ENCODE results near the gene DCAF8. TPM values are rescaled to one million over a fixed set of nuclear protein-coding genes. Genes with fewer than 3 reads are reported as not detected.

Gene DCAF8
- total RNA-seq, 1 experiment from 2014 or later: 98.1 TPM

DNA sequence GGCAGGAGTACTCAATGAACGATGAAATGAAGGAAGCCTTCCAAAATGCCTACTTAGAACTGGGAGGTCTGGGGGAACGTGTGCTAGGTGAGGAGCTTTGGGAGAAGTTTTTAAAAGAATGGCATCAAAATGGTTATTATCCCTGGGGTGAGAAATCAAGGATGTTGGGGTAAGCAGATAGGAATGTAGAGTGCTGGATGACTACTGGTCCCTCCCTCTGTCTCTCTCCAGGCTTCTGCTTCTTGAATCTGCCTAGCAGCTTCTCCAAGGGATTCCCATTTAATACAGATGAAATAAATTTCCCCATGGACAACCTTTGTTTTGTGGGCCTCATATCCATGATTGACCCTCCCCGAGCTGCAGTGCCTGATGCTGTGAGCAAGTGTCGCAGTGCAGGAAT lies 91.0 kb downstream of the DCAF8 start:
- CTCF ChIA-PET: no interaction called here
- RAD21 ChIA-PET (ENCODE audit: low non-redundant PET in 1 of 2, low total read pairs in 2 of 2, uncharacterized antibody in 2 of 2, unreplicated experiment in 2 of 2): no interaction called here
- TF ChIP-seq SRF (IDR thresholded peaks at IDR 0.05; ENCODE audit: low read depth) (no peak), CBX3 (IDR thresholded peaks at IDR 0.05; ENCODE audit: low read depth) (no peak), YY1 (IDR thresholded peaks at IDR 0.05; ENCODE audit: extremely low read depth, insufficient replicate concordance, low read depth, low read length) (no peak), ELF1 (IDR thresholded peaks at IDR 0.05; ENCODE audit: borderline replicate concordance, low read depth) (no peak), SP1 (IDR thresholded peaks at IDR 0.05; ENCODE audit: low read depth) (no peak), EZH2phosphoT487 (IDR thresholded peaks at IDR 0.05; ENCODE audit: borderline replicate concordance) (no peak), POLR2A (IDR thresholded peaks at IDR 0.05; ENCODE audit: borderline replicate concordance, extremely low read depth, insufficient read depth, insufficient read length) (no peak), FOSL1 (IDR thresholded peaks at IDR 0.05; ENCODE audit: low read depth) (no peak), POLR2AphosphoS5 (IDR thresholded peaks at IDR 0.05; ENCODE audit: low read depth, low read length) (no peak), RAD21 (IDR thresholded peaks at IDR 0.05; ENCODE audit: low read depth) (no peak), ZFX (IDR thresholded peaks at IDR 0.05) (no peak), ZNF274 (IDR thresholded peaks at IDR 0.05; ENCODE audit: low read depth, low read length) (no peak), SIN3A (IDR thresholded peaks at IDR 0.05; ENCODE audit: low read depth) (no peak), JUND (IDR thresholded peaks at IDR 0.05) (no peak), EGR1 (IDR thresholded peaks at IDR 0.05; ENCODE audit: low read depth) (no peak)
- TF ChIP-seq, protein P1, sequence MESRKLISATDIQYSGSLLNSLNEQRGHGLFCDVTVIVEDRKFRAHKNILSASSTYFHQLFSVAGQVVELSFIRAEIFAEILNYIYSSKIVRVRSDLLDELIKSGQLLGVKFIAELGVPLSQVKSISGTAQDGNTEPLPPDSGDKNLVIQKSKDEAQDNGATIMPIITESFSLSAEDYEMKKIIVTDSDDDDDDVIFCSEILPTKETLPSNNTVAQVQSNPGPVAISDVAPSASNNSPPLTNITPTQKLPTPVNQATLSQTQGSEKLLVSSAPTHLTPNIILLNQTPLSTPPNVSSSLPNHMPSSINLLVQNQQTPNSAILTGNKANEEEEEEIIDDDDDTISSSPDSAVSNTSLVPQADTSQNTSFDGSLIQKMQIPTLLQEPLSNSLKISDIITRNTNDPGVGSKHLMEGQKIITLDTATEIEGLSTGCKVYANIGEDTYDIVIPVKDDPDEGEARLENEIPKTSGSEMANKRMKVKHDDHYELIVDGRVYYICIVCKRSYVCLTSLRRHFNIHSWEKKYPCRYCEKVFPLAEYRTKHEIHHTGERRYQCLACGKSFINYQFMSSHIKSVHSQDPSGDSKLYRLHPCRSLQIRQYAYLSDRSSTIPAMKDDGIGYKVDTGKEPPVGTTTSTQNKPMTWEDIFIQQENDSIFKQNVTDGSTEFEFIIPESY (IDR thresholded peaks at IDR 0.05; ENCODE audit: extremely low read depth, insufficient replicate concordance, low read length): no peak
- TF ChIP-seq, protein P2, sequence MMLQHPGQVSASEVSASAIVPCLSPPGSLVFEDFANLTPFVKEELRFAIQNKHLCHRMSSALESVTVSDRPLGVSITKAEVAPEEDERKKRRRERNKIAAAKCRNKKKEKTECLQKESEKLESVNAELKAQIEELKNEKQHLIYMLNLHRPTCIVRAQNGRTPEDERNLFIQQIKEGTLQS (IDR thresholded peaks at IDR 0.05): no peak
- TF ChIP-seq, protein P3, sequence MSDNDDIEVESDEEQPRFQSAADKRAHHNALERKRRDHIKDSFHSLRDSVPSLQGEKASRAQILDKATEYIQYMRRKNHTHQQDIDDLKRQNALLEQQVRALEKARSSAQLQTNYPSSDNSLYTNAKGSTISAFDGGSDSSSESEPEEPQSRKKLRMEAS (IDR thresholded peaks at IDR 0.05): no peak
- Histone ChIP-seq H3K36me3 (ENCODE audit: control insufficient read depth in 1 of 2, insufficient read depth in 2 of 2, low read length in 2 of 2) (no peaks in the 10 kb centered on the region), H3K4me3 (replicated peaks in 1 of 2; ENCODE audit: low read depth in 1 of 2, low read length in 2 of 2) (no peak overlapping the region), H3K4me1 (ENCODE audit: control insufficient read depth in 1 of 2, insufficient read depth in 2 of 2, low read length in 2 of 2) (no peaks in the 10 kb centered on the region), H4K20me1 (ENCODE audit: insufficient read depth) (no peaks in the 10 kb centered on the region), H3K27me3 (ENCODE audit: insufficient read depth, low read length) (no peaks in the 10 kb centered on the region; the same call in 1 of the 2 replicates), H3K9me3 (ENCODE audit: control insufficient read depth in 1 of 2, insufficient read depth in 1 of 2, low read depth in 1 of 2, low read length in 2 of 2) (no peaks in the 10 kb centered on the region), H3K9ac (ENCODE audit: low read length) (no peak overlapping the region), H3K9me2 (ENCODE audit: insufficient read depth) (no peaks in the 10 kb centered on the region), H3K79me2 (ENCODE audit: insufficient read depth, low read length) (no peaks in the 10 kb centered on the region), H3K27ac (ENCODE audit: low read depth, low read length) (no peak overlapping the region), H3K4me2 (ENCODE audit: low read length) (no peak overlapping the region), H2AFZ (ENCODE audit: low read depth, low read length, poor library complexity, severe bottlenecking) (no peak overlapping the region)
- POLR2A ChIA-PET: no interaction called here
- DNase-seq (ENCODE audit: low read depth, low spot score): no peak
- intact Hi-C loops (cut with micrococcal nuclease): no loop called here
- BruUV-seq (replicated peaks): no TSS peak
- no peak for ATAC-seq
